KMS-11 (cell line): ENCODE measurements around the gene PDE4D.

Experiments
- H2AFZ ChIP-seq: fragments of 200-600 bp; sonication (generic); 2 replicates; pipeline ENCODE4 v1.6.1; 2016; ENCODE audit warnings: antibody characterized with exemption, mixed run types, low read depth
- H3K27ac ChIP-seq: fragments of 200-600 bp; sonication (generic); 2 replicates; pipeline ENCODE4 v1.6.1; 2016; ENCODE audit warnings: mild to moderate bottlenecking, mixed run types
- H3K27me3 ChIP-seq: fragments of 200-600 bp; sonication (generic); 2 replicates; pipeline ENCODE4 v1.6.1; 2017; ENCODE audit warnings: mild to moderate bottlenecking, low read depth, mixed run types, moderate library complexity; ENCODE audit not compliant: insufficient read depth
- H3K36me3 ChIP-seq: fragments of 200-600 bp; sonication (generic); 2 replicates; pipeline ENCODE4 v1.6.1; 2017; ENCODE audit warnings: mild to moderate bottlenecking, mixed run types; ENCODE audit not compliant: insufficient read depth
- H3K4me1 ChIP-seq: fragments of 200-600 bp; sonication (generic); 2 replicates; pipeline ENCODE4 v1.6.1; 2016; ENCODE audit warnings: mild to moderate bottlenecking, low read depth, mixed run types; ENCODE audit not compliant: poor library complexity, severe bottlenecking
- H3K4me2 ChIP-seq: fragments of 200-600 bp; sonication (generic); 2 replicates; pipeline ENCODE4 v1.7.0; 2016; ENCODE audit warnings: mild to moderate bottlenecking, mixed run types
- H3K4me3 ChIP-seq: fragments of 200-600 bp; sonication (generic); IDR thresholded peaks from 2 replicates; pipeline ENCODE4 v1.6.1; 2017; ENCODE audit warnings: low read depth, low read length, mixed read lengths; ENCODE audit not compliant: insufficient read depth
- H3K79me2 ChIP-seq: fragments of 200-600 bp; sonication (generic); 2 replicates; pipeline ENCODE4 v1.6.1; 2016; ENCODE audit warnings: low read depth, mixed run types; ENCODE audit not compliant: insufficient read depth
- H3K9ac ChIP-seq: fragments of 200-600 bp; sonication (generic); 2 replicates; pipeline ENCODE4 v1.6.1; 2016; ENCODE audit warnings: mild to moderate bottlenecking, mixed run types
- H4K20me1 ChIP-seq: fragments of 200-600 bp; sonication (generic); 2 replicates; pipeline ENCODE4 v1.6.1; 2016; ENCODE audit warnings: mild to moderate bottlenecking, mixed run types; ENCODE audit not compliant: insufficient read depth
- TF ChIP-seq, protein P1 (sequence below): fragments of 200-600 bp; sonication (generic); conservative IDR thresholded peaks from 2 replicates; pipeline ENCODE4 v1.6.1; 2017; ENCODE audit warnings: low read depth, mild to moderate bottlenecking, antibody characterized with exemption, low read length, moderate library complexity, mixed read lengths

Gene PDE4D

DNA sequence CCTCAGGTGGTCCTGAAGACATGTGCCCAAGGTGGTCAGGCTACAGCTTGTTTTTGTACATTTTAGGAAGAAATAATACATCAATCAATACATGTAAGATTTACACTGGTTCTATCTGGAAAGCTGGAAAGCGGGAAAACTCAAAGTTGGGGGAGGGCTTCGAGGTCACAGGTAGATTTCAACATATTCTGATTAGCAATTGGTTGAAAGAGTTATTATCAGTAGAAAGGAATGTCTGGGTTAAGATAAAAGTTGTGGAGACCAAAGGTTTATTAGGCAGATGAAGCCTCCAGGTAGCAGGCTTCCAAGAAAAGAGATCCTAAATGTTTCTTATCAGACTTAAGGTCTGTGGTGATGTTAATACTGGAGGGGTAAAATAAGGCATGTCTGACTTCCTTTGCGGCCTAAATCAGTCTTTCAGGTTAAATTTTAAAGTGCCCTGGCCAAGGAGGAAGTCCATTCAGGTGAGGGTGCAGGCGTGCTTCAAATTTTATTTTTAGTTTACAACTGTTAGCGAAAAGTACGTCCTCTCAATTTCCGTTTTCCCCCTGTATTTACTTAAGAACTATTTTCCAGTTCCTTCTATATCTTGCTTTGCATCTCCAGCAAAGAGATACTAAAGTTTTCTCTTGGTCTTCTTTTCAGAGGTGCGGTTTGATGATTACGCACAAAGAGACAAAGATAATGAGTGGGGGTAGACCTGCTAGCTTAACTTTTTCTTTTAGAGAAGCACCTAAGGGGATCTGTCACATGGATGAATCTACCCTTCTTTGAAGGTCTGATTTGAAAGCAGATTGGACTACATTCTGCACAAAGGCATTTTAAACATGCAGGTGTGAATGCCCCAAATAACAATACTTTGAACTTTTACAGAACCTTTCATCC, 732.1 kb downstream of the PDE4D start:
- Histone ChIP-seq H3K4me1 (peaks cover 13% of the 10 kb centered on the region), H3K79me2 (no peaks in the 10 kb centered on the region), H3K4me3 (no peak overlapping the region), H4K20me1 (no peaks in the 10 kb centered on the region), H3K27ac (no peak overlapping the region), H3K4me2 (no peak overlapping the region), H2AFZ (no peak overlapping the region), H3K27me3 (no peaks in the 10 kb centered on the region; the same call in 1 of the 2 replicates), H3K36me3 (no peaks in the 10 kb centered on the region), H3K9ac (no peak overlapping the region)
- TF ChIP-seq, protein P1, sequence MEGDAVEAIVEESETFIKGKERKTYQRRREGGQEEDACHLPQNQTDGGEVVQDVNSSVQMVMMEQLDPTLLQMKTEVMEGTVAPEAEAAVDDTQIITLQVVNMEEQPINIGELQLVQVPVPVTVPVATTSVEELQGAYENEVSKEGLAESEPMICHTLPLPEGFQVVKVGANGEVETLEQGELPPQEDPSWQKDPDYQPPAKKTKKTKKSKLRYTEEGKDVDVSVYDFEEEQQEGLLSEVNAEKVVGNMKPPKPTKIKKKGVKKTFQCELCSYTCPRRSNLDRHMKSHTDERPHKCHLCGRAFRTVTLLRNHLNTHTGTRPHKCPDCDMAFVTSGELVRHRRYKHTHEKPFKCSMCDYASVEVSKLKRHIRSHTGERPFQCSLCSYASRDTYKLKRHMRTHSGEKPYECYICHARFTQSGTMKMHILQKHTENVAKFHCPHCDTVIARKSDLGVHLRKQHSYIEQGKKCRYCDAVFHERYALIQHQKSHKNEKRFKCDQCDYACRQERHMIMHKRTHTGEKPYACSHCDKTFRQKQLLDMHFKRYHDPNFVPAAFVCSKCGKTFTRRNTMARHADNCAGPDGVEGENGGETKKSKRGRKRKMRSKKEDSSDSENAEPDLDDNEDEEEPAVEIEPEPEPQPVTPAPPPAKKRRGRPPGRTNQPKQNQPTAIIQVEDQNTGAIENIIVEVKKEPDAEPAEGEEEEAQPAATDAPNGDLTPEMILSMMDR: no peak

DNA sequence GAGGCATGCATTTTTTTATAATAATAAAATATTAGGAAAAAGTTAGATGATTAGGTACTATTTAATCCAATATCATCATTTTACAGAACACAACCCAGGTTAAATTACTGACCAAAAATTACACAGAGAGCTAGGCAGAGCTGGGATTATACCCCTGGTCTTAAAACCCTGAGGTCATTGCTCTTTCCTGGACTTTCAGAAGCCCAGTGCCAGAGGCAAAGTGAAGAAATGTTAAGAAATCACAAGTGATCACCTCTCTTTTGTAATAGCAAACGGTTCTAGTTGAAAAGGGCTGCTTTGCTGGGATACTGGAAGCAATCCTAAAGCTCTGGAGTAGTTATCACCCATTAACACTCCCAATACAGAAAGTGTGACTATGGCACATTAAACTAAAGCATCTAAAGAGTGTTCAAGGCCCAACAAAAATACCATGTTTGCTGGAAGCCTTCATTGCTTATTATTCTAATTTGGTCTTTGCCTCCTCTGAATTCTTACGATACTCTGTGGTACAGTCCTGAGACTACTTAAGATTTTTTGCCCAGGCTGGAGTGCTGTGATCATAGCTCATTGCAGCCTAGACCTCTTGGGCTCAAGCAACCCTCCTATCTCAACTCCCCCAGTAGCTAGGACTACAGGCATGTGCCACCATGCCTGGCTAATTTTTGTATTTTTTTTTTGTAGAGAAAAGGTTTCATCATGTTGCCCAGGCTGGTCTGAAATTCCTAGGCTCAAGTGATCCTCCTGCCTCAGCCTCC, 734.7 kb downstream of the PDE4D start:
- no peak overlapping the region for H3K27ac ChIP-seq
- H3K4me1 ChIP-seq: peaks cover 32% of the 10 kb centered on the region
- no peak overlapping the region for H3K4me3 ChIP-seq
- no peak overlapping the region for H3K4me2 ChIP-seq
- no peaks in the 10 kb centered on the region; the same call in 1 of the 2 replicates for H3K27me3 ChIP-seq
- H2AFZ ChIP-seq: no peak overlapping the region
- no peak overlapping the region for H3K9ac ChIP-seq
- TF ChIP-seq, protein P1: no peak
- no peaks in the 10 kb centered on the region for H3K79me2 ChIP-seq
- H3K36me3 ChIP-seq: no peaks in the 10 kb centered on the region
- no peaks in the 10 kb centered on the region for H4K20me1 ChIP-seq

DNA sequence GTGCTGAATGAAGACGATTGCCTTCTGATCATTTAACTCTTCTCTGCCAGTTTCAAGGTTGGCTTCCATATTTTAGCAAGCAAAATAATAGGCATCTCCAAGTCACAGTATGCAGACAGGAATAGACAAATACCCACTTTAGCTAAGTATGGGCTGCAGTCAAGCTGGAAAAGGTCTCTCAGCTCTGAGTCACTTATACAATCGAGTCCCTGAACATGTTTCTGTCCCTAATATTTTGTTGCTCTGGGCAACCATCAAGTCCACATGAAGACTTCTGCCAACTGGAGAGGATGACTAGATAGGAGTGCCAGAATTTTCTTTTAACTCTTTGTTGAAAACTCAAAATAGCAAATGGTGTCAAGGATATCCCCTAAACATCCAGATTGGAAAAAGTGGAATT, 735.4 kb downstream of the PDE4D start:
- no peak overlapping the region for H3K9ac ChIP-seq
- H3K4me2 ChIP-seq: no peak overlapping the region
- no peaks in the 10 kb centered on the region for H3K36me3 ChIP-seq
- no peaks in the 10 kb centered on the region for H4K20me1 ChIP-seq
- no peaks in the 10 kb centered on the region for H3K79me2 ChIP-seq
- no peaks in the 10 kb centered on the region; the same call in 1 of the 2 replicates for H3K27me3 ChIP-seq
- H2AFZ ChIP-seq: no peak overlapping the region
- TF ChIP-seq, protein P1: no peak
- no peak overlapping the region for H3K4me3 ChIP-seq
- H3K27ac ChIP-seq: no peak overlapping the region
- peaks cover 39% of the 10 kb centered on the region for H3K4me1 ChIP-seq

DNA sequence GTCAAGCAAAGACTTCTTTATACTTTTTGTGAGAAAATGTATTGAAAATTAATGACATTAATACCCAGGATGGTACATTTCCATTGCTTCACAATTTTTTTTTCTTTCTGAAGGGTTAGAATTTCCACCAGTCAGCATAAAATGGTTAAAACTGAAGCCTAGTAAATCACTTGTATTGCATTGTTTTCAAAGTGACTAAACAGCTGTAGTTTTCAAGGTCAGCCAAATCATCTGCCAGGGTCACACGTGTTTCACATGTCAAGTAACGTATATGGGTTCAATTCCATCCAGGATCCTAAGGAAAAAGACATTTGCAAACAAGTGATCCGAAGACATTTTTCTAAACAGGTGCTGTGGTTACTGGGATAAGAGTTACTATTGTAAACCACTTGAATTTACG, 736.5 kb downstream of the PDE4D start:
- peaks cover 50% of the 10 kb centered on the region for H3K4me1 ChIP-seq
- H3K79me2 ChIP-seq: no peaks in the 10 kb centered on the region
- no peak overlapping the region for H2AFZ ChIP-seq
- H3K9ac ChIP-seq: no peak overlapping the region
- H3K4me2 ChIP-seq: no peak overlapping the region
- H3K36me3 ChIP-seq: no peaks in the 10 kb centered on the region
- H3K27me3 ChIP-seq: no peaks in the 10 kb centered on the region; the same call in 1 of the 2 replicates
- TF ChIP-seq, protein P1: no peak
- H3K27ac ChIP-seq: no peak overlapping the region
- no peak overlapping the region for H3K4me3 ChIP-seq
- H4K20me1 ChIP-seq: no peaks in the 10 kb centered on the region
